ACHN (cell line): ENCODE measurements around the gene ZC3H18.

Experiments used
- DNase-seq: peaks from one replicate; pipeline ENCODE4 v3.0.0-alpha.2; 2015
- in situ Hi-C: cut with HindIII; loops from 2 replicates; pipeline ENCODE4 v1.10.0; 2017; ENCODE audit warnings: low sequenced_read_pairs, low pct_ligation_motif_present, low pct_unique_long_range_greater_than_20kb

ZC3H18 gene

DNA sequence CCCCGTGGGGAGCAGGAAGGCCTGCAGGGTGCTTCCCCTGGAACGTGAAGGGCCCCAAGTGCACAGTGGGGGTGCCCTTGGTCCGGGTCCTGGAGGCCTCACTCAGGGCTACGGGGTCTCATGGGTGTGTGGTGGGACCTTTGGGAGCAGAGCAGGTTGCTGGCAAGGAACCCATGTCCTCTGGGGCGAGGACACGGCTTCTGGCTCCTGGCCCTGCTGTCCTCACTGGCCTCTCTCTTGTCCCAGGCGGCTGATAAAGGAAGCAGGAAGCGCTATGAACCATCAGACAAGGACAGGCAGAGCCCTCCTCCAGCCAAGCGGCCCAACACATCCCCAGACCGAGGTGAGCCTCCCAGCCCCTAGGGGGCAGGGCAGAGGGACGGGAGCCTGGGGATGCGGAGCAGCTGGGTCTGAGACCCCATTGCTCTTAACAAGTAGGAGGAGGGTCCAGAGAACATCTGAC, 58.3 kb downstream of the ZC3H18 start:
- peak; percentile 53 for DNase-seq
- in situ Hi-C loops = no loop called here

DNA sequence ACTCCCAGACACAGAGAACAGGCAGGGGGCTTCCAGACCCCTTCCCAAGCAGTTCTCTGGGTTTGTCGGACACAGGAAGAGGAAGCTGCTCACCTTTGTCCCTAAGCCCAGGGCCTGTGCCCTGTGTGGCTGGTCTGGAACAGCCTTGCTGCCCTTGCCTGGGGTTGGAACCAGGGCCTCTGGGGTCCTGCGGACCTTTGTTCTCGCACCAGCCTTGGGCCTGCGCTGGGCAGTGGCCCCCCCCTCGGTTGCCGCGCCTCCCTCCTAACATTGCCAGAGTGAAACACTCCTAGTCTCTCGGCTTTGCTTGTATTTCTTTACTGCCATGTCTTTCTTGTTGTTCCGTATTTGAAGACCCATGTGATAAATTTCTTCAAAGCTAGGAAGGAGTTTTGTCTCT, 59.6 kb downstream of the ZC3H18 start:
- no peak for DNase-seq
- in situ Hi-C loops = no loop called here

DNA sequence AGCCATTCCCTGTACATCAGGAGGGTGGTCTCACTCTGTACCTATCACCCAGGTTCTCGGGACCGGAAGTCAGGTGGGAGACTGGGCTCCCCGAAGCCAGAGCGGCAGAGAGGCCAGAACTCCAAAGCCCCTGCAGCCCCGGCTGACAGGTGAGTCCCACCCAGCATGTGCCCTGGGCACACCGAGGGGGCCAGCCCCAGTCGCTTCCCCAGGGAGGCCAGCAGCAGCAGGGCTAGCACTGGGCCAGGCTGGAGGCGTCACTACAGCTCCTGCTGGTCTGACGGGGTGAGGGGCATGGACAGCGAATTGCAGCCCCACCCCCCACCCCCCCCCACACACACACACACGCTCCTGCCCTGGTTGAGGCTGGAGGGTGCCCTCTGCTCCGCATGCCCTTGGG, 60.2 kb downstream of the ZC3H18 start:
- DNase-seq = no peak
- in situ Hi-C loops = no loop called here

DNA sequence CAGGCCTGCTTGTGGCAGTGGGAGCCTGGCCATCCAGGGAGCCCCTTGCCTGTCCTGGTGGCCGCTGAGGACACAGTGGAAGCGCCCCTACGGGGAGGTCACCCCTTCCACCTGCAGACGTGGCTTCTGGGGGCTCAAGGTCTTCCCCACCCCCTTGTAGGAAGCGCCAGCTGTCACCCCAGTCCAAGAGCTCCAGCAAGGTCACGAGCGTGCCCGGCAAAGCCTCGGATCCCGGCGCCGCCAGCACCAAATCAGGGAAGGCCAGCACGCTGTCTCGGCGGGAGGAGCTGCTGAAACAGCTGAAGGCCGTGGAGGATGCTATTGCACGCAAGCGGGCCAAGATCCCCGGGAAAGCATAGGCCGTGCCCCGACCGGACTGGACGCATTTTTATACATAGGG, 60.7 kb downstream of the ZC3H18 start:
- in situ Hi-C loops = no loop called here

DNA sequence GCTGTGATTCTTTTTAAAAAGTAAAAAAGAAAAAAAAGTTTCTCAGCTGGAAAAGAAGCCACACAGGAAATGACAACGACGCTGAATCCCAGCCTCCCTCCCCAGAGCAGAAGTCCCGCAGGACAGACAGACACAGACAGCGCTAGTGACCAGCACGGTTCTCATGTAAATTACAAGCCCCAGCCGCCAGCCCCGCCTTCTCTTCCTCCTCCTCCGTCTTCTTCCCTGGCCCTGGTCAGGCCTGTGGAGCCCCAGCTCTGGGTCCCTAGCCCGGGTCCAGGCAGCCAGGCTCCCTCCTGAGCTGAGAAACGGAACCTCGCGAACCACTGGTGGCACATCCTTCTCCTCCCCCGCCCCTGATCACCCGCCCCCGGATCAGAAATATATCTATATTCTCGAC, 61.2 kb downstream of the ZC3H18 start:
- in situ Hi-C loops = no loop called here
- no peak for DNase-seq

More for the DNA sequence above, 60.7 kb downstream of the ZC3H18 start:
- DNase-seq = no peak

DNA sequence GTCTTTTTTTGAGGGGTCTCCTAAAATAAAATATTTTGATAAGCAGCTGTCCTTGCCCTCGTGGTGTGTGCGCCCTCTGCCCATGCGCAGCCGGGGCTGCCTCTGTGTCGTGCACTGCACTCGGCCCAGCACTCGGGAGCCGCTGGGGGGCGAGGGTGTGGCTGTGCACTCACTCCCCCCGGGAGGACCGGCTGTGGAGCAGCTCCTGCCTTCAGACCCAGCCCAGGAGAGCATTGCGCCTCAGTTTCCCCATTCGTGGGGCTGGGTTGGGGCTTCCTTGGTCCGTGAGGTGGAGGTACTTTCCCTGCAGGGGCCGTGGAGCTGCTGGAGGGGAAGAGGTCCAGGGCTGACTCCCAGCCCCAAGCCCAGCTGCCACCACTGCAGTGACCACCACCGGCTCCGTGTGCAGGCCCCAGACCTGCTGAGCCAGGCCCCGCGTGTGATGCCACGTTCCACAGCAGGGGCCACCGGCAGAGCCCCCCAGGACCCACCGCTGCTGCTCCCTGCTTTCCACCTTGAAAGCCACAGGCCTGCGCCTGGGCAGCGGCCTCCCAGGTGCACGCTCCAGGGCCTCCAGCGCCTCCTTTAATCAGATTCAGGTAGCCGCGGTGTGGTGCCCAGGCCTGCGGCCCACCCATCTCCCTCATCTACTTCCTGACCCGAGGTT, 61.9 kb downstream of the ZC3H18 start:
- in situ Hi-C loops = no loop called here
- no peak for DNase-seq

DNA sequence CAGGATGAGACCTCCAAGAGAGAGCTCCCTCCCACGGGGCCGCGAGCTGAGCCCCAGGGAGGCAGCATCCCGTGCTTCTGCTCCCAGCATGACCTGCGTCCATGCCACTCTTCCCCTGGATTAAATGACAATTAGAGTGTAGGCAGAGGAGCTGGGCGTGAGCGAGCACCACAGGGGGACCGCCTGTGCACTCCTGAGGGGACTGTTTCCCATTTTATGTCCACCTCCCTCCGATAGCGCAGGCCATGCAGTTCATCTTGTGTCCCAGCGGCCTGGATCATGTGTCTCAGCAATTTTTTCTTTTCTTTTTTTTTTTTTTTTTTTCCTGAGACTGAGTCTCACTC, 62.4 kb downstream of the ZC3H18 start:
- in situ Hi-C loops = no loop called here
- DNase-seq = no peak

DNA sequence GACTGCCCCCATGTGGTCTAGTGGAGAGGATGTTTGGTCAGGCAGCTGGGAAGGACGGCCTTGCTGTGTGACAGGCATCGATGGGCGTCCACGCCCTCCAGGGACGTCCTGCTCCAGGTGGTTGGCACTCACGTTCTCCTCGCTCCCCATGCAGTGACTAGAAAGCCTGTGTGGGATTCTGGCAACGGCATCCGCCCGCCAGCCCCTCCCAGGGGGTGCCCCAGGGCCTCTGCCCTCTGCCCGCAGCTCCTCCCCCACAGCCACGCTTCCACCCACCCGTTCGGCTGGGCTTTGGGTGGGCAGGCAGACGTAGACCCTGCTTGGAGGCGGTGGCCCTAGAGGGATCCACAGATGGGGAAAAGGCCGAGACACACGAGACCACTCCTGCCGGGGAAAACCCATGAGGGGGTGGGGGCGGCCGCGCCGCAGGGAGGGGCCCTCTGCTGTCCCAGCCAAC, 63.5 kb downstream of the ZC3H18 start:
- peak; percentile 81 for DNase-seq
- in situ Hi-C loops = no loop called here

DNA sequence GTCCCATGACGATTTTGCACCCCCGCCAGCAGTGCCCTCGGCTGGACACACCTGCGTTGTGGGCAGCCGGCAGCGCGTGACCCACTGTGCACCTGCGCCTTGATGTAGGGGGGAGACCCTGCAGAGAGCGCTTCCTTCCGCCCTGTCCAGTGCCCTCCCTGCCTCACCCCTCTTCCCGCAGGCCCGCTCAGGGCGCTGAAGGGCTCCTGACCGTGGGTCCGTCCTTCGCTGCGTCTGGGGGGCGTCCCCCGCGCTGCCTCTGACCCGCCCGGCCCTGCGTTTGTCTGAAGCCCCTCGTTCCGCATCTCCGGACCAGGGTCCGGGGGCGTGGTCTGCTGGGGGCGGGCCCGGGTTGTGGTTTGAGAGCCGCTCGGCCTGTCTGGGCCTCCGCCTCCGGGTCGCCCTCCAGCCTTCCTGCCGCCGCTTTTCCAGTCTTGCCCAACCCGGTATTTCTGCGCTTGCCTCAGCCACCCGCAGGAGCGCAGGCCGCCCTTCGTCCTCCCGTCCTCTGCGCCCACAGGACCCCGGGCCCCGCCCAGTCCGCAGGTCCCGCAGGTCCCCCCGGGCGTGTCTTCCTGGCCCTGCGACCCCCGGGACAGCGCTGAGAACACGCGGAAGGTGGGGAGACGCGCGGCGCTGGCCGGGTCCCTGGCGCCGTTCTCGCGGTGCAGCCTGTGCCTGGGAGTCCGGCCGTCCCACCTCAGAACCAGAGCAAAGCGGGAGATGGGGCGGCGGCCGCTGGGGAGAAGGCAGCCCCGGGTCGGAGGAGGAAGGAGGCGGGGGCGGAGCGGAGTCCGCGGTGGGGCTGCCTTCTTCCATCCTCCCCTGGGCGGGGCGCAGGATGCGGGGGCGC, 64.2 kb downstream of the ZC3H18 start:
- DNase-seq = peak; percentile 74

DNA sequence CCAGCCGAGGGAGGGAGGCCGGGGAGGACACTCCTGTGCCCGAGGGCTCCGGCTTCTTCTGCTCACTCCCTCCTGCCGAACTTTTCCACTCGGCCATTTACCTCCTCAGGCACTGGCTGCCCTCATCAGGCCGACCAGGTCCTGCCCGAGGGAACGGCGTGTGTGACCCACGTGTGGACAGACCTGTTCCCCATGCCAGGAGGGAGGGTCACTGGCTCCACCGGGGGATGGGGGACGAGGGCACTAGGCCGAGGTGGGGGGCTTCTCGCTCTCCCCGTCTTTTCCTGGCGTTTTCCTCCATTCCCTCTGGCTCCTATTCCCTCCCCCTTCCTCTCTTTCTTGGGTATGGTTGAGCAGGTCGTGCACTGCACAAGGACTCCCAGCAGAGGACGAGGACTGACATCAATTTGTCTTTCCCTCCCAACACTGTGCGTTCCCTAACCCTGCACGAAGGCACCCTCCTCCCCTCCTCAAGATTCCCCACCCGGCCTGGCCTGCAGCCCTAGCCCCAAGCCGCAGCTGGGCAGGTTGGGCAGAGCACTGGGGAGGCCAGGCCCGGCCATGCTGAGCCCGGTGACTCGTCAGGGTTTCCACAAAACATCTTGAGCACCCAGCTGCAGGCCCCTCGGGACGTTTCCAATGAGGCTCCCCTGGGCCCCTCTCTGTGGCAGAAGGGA, 64.9 kb downstream of the ZC3H18 start:
- DNase-seq = peak; percentile 50

More for the DNA sequence above, 64.2 kb downstream of the ZC3H18 start:
- in situ Hi-C loops = no loop called here

DNA sequence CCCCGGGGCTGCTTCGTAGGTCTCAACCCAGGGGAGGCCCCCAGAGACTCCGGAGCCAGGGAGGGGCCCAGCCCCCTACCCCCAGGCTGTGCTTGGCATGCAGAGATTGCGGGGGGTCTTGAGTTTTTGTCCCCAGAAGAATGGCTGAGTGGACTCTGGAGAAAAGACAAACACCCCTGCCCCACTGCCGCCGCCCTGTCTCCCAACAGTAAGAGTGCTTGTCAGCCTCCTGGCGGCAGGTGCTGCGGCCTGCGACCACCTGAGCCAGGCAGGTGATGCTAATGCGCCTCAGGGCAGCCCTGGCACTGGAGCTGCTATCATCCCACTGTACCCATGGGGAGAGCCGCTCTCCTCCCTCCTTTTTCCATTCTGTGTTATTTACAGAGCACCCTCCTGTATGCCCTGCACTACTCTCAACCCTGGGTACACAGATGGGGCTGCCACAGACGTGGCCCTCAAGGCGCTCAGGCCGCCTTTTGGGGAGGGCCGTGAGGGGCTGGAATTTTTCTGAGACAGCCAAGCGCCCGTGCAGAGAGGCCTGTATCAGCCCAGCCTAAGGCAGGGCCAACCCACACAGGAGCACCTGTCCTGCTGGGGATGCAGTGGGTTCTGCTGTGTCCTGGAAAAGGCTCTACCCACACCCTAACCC, 65.6 kb downstream of the ZC3H18 start:
- DNase-seq = no peak
- in situ Hi-C loops = no loop called here

More for the DNA sequence above, 64.9 kb downstream of the ZC3H18 start:
- in situ Hi-C loops = no loop called here

DNA sequence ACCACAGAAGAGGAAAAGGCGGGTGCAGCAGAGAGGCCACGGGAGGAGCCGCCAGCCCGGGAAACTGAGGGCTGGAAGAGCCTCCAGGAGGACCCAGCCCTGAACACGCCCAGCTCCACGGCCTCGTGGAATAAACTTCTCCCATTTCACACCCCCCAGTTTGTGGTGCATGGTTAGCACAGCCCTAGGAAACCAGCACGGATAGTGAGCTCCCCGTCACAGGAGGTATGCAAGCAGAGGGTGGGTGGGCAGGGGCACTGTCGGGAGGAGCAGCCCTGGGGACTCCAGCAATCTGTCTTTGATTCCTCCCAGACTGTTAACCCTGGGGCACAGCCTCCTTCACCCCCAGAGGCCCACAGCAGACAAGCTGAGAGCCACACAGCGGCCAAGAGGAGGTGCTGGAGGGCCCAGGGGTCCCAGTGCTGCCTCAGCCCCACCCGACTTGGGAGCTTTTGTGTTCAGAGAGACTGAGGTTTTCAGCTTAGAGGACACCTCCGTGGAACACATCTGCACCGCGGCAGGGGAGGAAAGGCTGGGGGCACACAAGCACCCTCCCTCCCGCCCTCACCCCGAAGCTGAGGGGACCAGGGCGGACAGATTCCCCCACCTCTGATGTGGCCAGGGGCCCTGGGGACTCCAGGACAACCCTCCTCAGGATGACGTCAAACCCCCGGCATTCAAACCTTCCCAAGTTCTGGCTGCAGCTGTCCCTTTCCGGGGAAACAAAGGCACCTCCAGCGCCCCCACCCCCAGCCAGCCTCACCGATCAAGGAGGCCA, 66.5 kb downstream of the ZC3H18 start:
- no peak for DNase-seq
- in situ Hi-C loops = no loop called here

DNA sequence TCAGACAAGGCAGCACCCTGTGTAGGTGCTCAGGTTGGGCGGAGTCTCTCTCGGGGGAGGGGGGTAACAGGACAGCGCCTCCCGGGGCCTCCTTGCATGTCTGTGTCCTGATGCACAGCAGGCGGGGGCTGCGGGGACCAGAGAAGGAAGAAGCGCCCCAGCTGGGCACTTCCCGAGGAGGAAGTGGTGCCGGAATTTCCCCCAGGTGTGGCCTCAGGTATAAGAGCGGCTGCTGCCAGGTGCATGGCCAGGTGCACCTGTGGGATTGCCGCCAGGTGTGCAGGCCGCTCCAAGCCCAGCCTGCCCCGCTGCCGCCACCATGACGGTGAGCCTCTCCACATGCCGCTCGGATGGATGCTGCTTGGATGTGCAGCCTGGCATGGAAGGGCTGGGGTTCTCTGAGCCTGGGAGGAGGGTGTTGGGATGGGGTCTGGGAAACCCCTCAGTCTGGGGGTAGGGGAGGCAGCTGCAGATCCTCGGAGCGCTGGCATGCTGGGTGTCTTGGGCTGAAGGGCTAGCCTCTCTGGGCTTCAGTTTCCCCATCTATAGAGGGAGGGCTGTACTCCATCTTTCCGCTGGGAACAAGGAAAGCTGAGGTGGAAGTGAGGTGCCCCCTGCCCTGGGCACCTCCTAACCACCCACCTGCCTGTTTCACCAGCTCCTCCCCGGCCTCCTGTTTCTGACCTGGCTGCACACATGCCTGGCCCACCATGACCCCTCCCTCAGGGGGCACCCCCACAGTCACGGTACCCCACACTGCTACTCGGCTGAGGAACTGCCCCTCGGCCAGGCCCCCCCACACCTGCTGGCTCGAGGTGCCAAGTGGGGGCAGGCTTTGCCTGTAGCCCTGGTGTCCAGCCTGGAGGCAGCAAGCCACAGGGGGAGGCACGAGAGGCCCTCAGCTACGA, 68.4 kb downstream of the ZC3H18 start, which contains the start of gene IL17C:
IL17C (plus strand) TSS at position 250 of the 908 bp plus-strand sequence; CDS start at position 320, 70 bp downstream.
- no peak for DNase-seq
- in situ Hi-C loops = no loop called here

DNA sequence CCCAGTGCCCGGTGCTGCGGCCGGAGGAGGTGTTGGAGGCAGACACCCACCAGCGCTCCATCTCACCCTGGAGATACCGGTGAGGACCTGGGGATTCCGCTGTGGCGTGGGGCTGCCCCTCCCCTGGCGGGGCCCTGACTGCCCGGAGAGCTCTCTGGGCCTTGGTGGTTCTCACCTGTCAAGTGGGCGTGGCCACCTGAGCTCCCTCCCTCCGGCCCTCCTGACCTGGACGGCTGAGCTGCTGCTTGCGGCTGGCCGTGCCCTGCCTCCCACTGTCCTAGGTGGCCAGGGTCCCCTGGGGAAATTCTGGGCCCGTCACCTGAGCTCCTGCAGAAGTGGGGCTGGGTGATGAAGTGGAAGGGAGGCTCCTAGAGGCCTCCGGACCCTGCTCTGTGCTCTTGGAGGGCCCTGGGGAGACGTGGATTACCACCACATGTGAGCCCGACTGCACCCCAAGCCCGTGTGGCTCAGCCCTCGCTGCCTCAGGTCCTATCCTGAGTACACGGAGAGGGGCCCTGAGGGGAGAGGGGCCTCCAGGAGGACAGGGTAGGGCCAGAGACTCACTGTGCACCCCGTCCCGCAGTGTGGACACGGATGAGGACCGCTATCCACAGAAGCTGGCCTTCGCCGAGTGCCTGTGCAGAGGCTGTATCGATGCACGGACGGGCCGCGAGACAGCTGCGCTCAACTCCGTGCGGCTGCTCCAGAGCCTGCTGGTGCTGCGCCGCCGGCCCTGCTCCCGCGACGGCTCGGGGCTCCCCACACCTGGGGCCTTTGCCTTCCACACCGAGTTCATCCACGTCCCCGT, 69.2 kb downstream of the ZC3H18 start:
- in situ Hi-C loops = no loop called here
- peak; percentile 24 for DNase-seq

DNA sequence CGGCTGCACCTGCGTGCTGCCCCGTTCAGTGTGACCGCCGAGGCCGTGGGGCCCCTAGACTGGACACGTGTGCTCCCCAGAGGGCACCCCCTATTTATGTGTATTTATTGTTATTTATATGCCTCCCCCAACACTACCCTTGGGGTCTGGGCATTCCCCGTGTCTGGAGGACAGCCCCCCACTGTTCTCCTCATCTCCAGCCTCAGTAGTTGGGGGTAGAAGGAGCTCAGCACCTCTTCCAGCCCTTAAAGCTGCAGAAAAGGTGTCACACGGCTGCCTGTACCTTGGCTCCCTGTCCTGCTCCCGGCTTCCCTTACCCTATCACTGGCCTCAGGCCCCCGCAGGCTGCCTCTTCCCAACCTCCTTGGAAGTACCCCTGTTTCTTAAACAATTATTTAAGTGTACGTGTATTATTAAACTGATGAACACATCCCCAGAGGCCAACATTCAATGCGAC, 69.9 kb downstream of the ZC3H18 start:
- no peak for DNase-seq
- in situ Hi-C loops = no loop called here

DNA sequence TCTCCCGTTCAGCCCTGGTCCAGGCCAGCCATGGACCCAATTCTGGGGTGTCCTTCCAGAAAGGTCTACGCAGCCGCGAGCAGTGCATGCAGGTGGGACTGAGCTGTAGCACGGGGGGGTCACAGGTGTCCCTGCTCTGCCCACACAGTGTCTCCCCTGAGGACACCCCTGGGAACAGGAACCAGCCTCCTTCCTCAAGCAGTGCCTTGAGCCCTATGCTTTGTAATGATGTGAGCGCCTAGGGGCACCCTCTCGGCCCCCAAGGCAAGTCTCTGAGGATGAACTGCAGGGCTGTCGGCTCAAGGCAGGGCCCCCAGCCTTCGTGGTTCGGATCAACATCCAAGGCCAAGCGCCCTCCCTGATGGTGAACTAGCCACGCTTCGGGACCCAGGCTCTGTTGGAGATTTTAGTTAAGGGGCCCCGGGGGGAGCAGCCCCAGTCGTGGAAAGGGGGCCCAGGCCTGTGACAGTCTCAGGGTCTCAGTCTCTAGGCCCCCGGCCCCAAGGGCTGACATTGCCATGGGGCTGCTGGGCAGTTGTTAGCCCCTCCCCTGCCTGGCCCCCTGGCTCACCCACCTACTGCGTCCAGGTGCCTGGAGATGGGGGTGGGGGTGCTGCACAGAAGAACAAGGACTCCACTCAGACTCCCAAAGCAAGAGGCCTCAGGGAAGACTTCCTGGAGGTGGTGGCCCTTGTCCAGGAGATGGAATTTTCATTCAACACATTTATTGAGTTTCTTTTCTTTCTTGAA, 70.5 kb downstream of the ZC3H18 start:
- no peak for DNase-seq
- in situ Hi-C loops = no loop called here
